HG03460 (cell line): ENCODE measurements around the gene KPNB1.

ENCODE experiments used
- ATAC-seq: cut with Tn5 transposase; IDR thresholded peaks from one replicate; pipeline ENCODE4 v1.9.1; 2021; ENCODE audit not compliant: unreplicated experiment

KPNB1 gene

DNA sequence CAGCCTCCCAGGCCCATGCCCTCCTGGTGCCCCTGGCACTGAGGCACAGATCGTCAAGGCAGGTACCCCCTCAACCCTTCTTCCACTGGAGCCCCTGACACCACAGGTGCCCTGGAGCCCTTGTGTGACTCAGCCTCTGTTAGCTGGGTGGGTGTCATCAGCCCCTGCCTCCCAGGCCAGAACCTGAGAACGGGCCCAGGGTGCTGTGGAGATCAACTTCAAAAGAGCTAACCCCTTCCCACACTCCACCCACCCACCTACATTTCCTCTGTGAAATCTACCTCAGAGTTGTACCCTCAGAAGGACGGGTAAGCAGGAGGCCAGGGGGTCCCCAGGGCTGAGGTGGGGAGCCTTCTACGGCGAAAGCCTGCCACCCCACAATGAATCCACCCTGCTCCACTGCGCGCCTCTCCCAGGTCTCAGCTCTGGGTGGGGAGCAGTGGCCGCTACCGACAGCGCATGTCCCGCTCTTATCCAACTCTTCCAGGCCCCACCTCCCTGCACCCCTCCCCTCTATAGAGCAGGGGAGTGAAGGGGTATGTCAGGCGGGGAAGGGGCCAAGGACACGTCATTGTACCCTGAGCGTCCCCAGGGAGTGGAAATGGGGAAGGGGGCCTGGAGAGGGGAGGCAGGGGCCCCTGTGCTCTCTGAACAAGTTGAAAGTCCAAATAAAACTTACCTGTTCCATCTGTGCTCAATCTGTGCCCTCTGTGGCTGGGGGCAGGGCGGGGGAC is 61.8 kb downstream of the KPNB1 start:
- ATAC-seq, result no peak

DNA sequence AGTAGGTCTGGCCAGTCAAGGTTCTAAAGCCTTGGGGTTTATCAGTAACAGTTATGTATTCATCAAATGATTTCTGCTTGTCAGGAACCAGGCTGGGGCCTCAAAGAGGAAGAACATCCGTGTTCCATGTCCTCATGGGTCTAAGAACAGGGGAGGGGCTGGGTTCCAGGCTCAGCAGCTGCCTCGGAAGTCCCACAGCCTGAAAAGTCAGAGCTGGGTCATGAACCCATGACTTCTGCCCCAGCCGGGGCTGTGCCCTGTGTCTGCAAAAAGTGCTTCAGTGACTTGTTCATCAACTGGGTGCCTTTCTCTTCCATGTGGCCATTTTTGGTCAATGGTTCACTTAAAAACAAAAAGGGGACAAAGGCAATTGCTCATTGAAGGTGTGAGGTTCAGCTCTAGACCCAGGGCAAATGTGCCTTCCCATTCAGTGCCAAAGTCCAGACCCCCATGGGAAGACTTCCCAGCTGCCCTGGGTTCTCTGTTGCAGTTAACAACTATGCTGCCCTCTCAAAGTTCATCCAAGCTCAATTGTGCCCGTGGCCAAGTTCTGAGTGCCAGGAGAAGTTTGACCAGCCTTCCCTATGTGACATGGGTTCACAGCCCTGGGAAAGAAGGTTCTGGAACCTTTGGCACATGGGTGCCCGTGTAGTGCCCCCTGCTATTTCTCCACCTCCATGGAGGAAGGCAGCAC is 62.8 kb downstream of the KPNB1 start:
- no peak for ATAC-seq

DNA sequence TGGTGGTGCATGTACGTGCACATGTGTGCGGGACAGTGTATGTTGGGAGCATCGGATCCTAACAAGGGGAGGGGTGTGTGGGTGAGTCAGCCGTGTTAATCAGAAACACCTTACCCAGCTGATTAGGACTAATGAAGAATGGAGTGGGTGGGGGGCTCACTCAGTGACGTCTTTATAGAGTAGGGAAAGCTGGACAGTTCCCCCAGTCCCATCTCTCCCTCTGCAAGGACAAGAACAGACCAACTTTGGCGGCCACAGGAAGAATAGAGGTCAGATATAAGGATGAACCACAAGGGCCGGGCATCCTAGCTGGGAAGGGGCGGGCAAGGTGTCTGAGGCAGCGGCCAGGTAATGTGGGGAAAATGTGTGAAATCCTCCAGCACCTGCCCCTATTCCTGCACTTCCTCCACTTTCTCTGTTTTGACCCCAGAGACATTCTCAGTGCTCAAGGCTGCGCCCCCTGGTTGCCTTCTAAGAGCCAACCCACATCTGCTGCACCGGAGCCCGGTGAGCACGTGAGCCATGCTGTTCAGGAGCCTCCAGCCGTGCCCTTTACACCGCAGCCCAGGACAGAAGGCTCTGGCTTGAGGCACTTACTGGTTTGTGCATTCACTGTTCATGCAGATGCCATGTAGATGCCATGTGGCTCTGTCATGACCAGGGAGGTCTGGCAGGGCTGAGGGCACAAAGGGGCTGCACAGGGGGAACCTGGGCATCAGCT is 64.4 kb downstream of the KPNB1 start:
- ATAC-seq, result no peak

DNA sequence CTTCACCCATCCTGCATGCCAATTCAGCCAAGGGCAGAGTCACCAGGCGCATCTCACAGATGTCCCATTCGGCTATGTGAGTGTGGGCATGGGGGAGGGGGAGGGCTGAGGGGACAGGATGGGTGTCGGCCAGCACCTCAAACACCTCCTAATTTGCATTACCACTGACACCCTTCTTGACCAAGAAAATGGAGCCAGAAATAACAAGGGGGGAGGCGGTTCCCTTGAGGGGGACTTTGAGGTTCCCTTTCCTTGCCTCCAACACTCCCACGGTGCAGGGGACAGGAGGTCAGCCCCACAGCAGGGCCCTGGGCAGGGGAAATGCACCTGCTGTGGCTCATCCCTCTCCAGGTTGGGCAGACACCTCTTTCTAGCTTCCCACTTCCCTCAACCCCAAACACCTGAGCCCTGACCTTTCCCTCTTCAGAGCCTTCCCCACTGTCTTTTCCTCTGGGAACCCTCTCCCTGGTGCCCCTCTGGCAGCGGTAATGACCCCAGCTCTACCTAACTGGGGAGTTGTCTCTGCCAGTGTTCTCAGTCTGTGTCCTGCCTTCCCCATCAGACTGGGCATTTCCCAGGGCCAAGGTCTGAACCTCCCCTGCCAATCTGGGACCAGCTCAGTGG is 65.2 kb downstream of the KPNB1 start:
- no peak for ATAC-seq

DNA sequence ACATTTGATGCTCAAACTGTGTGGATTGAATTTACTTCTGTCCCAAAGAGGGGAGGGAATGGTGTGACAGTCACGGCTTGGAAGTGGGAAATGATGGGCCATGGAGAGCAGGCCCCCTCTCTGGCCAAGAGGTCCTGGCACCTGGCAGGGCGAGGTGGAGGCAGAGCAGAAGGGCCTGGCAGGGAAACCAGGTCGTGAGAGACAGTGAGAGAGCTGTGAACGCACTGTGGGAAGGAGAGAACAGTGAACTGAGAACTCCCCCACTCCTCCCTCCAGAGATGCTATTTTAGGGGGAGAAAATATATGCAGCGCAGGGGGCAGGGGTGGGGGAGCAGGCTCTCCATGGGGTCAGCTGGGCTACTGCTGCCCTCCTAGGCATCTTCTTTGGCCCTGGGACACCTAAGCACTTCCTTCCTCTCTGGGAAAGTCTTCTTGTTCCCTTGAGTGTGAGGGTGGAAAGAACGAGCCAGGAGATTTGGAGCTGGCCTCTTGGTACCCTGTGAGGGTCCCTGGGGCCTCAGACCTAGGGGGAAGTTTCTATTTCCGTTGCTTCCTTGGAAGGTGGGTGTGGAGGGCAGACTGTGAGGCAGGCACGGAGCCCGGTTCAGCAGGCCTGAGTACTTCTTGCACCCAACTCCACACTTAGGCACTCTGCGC is 66.1 kb downstream of the KPNB1 start:
- no peak for ATAC-seq

DNA sequence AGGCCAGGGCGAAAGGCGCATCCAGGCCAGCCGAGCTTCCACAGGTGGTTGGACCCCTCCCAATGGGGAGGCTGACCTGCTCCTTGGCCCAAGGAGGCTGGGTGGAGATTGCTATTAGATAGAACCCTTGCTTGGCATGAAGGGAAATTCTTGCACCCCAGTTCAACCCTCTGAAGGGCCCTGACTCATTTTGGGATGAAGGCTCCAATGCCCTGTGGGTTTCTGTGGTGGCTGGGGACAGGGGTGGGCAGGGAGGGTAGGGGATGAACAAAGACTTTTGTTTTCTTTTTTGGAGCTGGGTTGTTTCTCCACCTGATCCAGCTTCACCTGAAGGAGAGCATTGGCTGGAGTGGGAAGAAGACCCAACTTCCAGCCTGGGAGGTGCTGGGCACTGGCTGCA is 66.7 kb downstream of the KPNB1 start:
- ATAC-seq, result no peak

DNA sequence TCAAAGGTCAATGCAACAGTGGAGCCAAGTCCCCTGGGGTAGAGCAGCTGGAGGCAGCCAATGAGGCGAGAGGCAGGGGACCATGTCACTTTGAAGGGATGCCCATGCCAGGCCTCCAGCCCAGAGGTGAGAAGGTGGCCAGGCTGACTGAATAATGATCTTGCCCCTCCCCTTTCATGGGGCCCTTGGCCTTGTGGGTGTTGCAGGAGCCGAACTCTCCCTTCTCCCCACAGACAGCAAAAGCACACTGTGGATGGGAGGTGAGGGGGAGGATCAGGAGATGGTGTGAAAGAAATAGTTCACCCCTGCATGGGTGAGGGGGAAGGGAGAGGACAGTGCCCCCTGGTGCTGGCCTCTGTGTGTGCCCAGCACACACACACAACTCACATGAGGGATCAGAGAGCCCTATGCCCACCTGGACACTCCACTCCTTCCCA is 67.6 kb downstream of the KPNB1 start:
- no peak for ATAC-seq

DNA sequence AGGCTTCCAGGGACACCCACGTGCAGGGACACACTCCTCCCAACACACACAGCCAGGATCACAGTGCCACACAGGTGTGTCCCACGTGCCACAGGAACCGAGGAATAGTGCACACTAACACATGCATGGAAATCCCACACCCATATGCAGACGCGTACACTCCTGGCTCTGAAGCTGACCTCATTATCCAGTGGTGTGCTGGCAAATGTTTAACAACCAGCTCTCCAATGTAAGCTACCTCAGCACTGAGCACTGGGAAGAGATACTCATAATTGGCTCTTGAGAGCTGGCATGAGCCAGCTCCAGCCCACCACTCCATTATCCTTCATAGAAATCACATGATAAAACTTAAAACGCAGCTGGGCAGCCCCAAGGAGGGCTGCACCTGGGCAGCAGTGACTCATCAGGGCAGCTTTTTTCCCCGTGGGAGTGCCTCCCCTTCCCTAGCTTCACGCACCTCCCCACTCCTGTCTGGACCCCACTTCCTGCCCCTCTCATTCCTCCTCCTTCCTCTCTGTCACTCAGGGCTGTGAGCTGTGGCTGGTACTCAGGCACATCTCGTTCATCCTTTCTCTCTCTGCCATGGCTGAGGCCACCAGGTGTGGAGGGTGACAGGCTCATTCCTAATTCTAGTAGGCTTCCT is 68.4 kb downstream of the KPNB1 start:
- no peak for ATAC-seq

DNA sequence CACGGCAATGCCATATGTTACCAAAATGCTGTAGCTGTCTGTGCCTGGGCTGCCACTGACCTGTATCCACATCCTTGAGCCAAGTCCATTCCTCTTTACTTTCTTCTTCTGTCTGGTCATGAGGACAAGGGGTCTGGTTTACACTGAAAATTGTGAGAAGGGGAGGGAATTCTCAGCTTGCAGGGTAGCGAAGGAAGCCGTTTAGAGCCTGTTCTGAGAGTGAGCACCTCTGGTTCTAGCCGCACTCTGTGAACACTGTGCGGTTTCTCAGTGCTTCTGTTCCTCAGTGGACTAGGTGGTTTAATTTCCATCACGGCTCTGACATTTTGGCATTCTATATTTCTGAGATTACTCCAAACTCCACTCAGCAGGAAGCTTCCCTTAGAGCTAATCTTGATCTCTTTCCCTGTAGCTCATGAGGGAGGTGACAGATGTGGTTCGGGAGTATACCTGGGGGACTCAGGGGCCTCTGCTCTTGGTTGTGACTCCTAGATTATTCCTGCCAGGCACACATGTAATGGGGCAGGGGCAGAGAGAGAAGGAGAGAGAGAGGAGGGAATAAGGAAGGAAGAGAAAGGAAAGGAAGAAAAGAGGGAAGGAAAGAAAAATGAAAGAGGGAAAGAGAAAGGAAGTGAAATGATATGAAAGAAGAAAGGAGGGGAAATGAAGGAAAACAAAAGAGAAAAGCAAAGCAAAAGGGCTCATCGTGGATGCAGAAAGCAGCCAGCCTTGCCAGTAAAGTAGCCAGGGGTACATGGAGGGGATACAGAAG is 69.1 kb downstream of the KPNB1 start:
- ATAC-seq, result no peak

DNA sequence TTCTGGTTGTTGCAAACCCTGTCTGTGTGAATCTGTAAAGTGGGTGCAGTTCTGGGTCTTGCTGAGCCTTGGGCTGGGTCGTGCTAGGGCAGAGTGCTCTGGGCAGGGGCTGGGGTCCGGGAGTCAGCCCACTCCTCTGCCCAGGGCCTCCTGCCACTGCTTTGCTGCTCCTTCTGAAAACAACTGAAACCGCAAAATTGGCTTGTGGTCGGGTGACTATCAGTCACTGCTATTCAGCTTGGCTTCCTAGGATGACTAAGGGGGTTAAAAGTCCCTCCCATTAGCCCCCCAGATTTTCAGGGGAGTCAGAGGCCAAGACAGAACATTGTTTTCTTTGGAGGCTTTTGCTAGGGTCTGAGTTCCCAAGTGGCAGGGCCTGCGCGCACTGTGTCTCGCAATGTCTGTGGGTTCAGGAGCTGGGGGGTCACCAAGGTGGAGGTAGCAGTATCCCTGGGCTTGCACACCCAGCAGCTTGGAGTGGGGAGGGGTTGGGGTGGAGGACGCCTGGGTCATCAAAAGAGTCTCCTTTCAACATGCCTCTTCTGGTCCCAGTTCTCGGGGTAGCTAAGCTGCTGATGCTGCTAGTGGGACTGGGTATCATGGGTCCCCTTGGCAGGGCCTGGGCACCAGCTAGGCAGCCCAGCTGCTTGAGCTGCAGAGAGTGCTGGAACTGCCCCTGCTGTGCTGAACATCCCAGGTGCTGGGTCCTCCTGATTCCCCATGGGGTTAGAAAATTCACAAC is 69.9 kb downstream of the KPNB1 start:
- ATAC-seq, result no peak

DNA sequence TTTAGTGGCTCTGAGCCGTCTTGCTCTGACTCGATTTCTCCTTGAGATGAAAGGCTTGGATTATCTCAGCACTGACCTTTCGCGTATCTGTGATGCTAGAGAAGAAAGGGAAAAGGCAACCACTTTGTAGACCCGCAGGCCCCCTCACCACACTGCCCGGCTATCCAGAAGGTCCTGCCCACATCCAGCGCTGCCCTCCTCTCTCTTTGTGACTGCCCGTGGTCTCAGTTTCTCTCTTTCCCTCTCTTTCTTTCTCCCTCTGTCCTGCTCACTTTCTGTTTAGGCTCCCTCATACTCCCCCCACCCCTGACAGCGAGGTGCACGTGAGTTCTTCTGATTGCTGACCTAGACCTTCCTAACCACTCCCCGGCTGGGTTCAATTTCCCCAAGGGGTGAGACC is 70.5 kb downstream of the KPNB1 start:
- ATAC-seq, result no peak

DNA sequence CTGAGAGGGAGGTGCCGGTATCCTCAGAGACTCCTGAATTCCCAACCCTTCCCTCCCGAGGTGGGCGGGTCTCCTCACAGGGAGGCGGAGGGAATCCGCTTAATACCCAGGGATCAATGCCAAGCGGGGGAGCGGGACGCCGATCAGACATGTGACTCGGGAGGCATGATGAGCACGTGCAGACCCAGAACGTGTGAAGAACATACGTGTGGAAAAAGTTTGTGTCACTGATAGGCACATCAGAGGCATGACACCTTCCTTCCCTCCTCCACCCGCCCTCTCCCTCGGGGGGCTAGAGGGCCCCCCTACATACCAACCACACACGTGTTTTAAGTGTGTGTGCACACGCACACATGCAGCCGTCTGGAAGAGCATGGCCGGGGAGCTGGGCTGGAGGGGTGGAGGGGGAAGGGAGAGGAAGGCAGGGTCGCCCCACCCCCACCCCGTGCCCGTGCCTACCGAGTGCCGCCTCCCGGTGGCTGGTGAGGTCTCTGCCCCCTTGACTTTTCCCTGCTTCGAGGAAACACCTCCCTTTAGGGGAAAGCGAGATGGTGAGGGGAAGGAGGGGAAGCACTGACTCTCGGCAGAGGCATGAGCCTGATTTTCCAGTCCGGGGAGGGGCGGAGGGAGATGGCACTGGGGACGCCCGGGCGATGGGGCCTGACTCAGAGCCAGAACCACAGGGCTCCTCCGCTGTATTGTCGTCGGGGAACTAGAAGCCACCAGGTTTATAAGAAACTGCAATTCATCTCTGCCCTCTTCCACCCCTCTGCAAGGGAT is 71.2 kb downstream of the KPNB1 start:
- ATAC-seq, result no peak

DNA sequence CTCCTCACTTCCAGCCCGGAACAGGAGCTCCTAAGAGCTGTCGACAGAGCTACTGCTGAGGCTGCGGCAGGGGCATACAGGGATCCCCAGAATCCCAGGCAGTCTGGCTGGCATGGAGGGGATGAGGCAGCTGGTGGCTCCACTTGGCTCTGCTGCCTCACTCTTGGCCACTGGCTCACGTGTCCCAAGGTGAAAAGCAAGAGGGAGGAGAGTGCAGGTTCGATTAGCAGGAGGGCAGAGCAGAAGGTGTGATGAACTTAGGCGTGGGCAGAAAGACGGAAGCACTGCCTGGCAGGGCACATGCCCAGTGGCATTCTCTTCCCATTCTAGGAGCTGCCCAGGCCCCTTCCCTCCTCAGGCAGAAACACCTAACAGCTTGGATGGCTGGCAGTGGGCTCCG is 72.0 kb downstream of the KPNB1 start:
- no peak for ATAC-seq

DNA sequence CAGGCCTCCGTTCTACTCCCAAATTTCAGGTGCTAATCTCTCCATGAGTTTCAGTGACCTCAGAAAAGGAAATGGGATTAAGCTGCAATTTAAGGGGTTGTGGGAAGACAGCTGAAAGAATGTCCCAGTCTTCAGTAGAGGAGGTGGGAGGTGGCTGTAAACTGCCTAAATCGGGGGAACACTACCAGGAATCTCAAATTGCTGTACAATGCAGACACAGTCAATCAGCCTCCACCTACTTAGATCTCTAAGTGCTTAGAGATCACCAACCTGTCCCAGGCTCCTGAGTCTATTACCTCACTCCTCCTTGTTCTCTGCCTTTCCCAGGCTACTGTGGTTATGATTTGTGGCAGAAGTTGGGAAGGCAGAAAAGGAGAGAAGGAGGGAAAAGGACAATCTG is 75.0 kb downstream of the KPNB1 start:
- no peak for ATAC-seq

DNA sequence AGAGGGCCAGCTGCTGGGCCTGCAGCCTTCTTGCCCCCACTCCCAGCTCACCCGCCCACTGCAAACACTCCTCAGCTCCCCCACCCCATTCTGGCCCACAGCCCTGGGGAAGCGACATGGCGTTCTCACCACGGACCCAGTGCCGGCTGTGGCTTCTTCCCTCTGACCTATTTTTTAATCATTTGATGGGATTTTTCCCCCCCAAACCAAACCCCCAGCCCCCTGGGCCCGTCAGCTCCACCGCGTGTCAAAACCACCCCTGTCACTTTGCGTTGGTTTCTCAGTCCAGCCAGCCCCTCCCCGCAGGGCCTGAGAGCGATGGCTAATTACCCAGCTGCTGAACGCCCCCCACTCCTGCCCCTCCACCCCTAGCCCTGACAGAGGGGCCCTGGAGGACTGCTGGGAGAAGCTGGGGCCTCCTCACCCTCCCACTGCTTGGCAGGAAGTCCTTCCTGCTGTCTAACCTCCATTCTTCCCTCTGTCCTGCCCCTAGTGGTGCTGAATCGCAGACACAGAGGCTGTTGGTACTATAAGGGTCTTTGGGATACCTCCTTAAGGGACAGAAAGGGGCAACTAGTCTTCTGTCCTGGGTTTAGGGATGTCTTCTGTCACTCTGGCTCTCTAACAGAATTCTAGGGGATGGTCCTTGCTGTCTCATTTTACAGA is 75.9 kb downstream of the KPNB1 start:
- no peak for ATAC-seq

DNA sequence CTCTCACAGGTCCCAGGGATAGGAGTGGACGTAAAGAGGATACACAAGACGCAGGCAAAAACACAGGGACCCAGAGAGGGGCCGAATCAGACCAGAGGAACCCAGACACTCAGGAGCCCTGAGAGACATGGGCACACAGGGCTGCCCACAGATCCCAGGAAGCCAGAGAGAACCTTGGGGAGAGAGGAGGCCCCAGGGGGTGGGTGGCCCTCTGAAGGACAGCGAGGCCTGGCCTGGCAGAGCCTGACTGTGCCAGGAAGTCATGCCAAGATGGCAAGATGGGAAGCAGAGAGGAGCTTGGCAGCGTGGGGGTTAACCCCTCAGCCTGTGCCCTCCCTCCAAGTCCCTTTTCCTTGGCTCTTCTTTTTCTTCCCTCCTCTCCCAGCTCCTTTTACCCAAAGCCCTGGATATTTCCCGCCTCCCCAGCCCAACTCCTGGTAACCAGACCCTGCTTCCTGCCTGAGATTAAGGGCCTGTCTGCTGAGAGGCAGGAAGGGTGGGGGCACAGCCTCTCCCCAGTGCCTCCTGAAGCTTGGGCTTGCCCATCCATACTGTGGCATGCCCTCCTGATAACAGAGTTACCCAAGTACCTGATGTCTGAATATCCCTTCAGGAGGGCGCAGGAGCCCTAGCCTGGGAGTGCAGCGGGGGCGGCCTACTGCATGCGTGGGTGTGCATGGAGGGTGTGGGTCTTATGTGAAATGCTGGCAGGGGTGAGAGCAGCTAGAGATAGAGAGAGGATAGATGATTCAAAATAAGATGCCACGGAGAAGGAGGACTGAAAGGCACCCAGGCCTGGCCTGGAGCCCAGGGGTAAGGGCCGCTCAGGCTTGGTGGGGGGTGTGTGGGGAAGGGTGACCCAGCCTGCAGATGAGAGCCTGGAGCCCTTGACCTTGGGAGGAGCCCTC is 77.3 kb downstream of the KPNB1 start:
- no peak for ATAC-seq

DNA sequence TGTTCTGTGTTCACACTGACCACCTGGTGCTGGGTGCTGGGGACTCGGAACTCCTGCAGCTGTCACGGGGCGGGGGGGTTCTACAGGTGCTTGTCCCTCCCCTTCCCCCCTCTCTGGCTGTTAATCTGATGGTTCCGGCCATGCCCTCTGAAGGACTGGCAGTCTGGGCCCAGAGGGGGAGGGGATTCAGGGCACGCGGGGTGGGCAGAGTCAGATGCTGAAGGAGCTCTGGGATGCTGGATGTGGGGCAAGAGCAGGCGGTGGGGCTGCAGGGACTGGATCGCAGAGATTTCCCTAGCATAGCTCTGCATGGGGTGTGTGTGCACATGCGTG is 78.0 kb downstream of the KPNB1 start:
- no peak for ATAC-seq
